ENCODE results near the gene TFEB.

TFEB gene

GRCh38 chr6:41713159-41713649 is 22.2 kb downstream of the TFEB start:
- in situ Hi-C loops (cut with MboI; ENCODE audit: low pct_unique_long_range_greater_than_20kb, low sequenced_read_pairs, unreplicated experiment), result no loop called here
- TF ChIP-seq CTCF (IDR thresholded peaks at IDR 0.05; ENCODE audit: extremely low read depth, insufficient read depth, missing control alignments), result no peak
- no peak for DNase-seq (ENCODE audit: low spot score)

GRCh38 chr6:41712651-41713103 is 22.7 kb downstream of the TFEB start:
- no peak for DNase-seq (ENCODE audit: low spot score)
- TF ChIP-seq CTCF (IDR thresholded peaks at IDR 0.05; ENCODE audit: extremely low read depth, insufficient read depth, missing control alignments), result no peak
- in situ Hi-C loops (cut with MboI; ENCODE audit: low pct_unique_long_range_greater_than_20kb, low sequenced_read_pairs, unreplicated experiment), result no loop called here

GRCh38 chr6:41711323-41712038 is 23.9 kb downstream of the TFEB start:
- in situ Hi-C loops (cut with MboI; ENCODE audit: low pct_unique_long_range_greater_than_20kb, low sequenced_read_pairs, unreplicated experiment), result no loop called here
- no peak for TF ChIP-seq CTCF (IDR thresholded peaks at IDR 0.05; ENCODE audit: extremely low read depth, insufficient read depth, missing control alignments)
- no peak for DNase-seq (ENCODE audit: low spot score)

GRCh38 chr6:41709375-41709774 is 26.0 kb downstream of the TFEB start:
- TF ChIP-seq CTCF (IDR thresholded peaks at IDR 0.05; ENCODE audit: extremely low read depth, insufficient read depth, missing control alignments), result no peak
- no peak for DNase-seq (ENCODE audit: low spot score)
- in situ Hi-C loops (cut with MboI; ENCODE audit: low pct_unique_long_range_greater_than_20kb, low sequenced_read_pairs, unreplicated experiment), result no loop called here

GRCh38 chr6:41708856-41709255 is 26.6 kb downstream of the TFEB start:
- in situ Hi-C loops (cut with MboI; ENCODE audit: low pct_unique_long_range_greater_than_20kb, low sequenced_read_pairs, unreplicated experiment), result no loop called here
- TF ChIP-seq CTCF (IDR thresholded peaks at IDR 0.05; ENCODE audit: extremely low read depth, insufficient read depth, missing control alignments), result no peak
- no peak for DNase-seq (ENCODE audit: low spot score)

- TF ChIP-seq CTCF (IDR thresholded peaks at IDR 0.05; ENCODE audit: extremely low read depth, insufficient read depth, missing control alignments), result no peak
- no peak for DNase-seq (ENCODE audit: low spot score)
- in situ Hi-C loops (cut with MboI; ENCODE audit: low pct_unique_long_range_greater_than_20kb, low sequenced_read_pairs, unreplicated experiment), result no loop called here
Measured at GRCh38 chr6:41707565-41708200, 27.7 kb downstream of the TFEB start.

Measured in GM13977 (cell line).